HepG2 (cell line): ENCODE data around the gene ATP2B2. TPM values are rescaled to one million over a fixed set of nuclear protein-coding genes. Genes with fewer than 3 reads are reported as not detected.
A peak's percentile ranks its signal among the peaks of the same experiment; 100 is the strongest.

Experiments used
- ATAC-seq: fragments of 200-7000 bp; cut with Tn5 transposase; 3 replicates; pipeline ENCODE4 v1.9.1; 2020; ENCODE audit warnings: mild to moderate bottlenecking, moderate library complexity
- BruUV-seq: library from RNA; stranded (reverse); fragments of 400-500 nt; replicated peaks from 2 replicates; lab custom pipeline; 2021; lab: Mats Ljungman, UMichigan
- CTCF ChIA-PET: fragments of 300-600 bp; formaldehyde crosslinking; extraction: SDS; loops from one replicate; lab custom pipeline; 2021; ENCODE audit warnings: low total read pairs, inconsistent platforms, low intra/inter-chr PET ratio; lab: Yijun Ruan, JAX
- POLR2A ChIA-PET: fragments of 350-600 bp; sonication (Branson Sonifier 250); formaldehyde crosslinking; loops from one replicate; lab custom pipeline; 2020; ENCODE audit warnings: antibody characterized with exemption, inconsistent platforms; lab: Yijun Ruan, JAX
- DNase-seq: peaks from one replicate; pipeline ENCODE4 v3.0.0-alpha.2; 2015; ENCODE audit warnings: low spot score
- FAIRE-seq: peaks from 3 replicates; lab custom pipeline; 2011; peaks lifted over from hg19 to GRCh38; lab: Jason Lieb, UNC
- H2AFZ ChIP-seq: one replicate; pipeline ENCODE4 v1.6.1; 2011; ENCODE audit warnings: low read length, inconsistent platforms
- H3K27ac ChIP-seq: fragments of 300-600 bp; 3 replicates; pipeline ENCODE4 v1.8.0; 2011; ENCODE audit warnings: mixed run types, mild to moderate bottlenecking, mixed read lengths, low read length, inconsistent platforms; ENCODE audit not compliant: insufficient read depth; ENCODE audit errors: extremely low read length
- H3K27me3 ChIP-seq, 2 experiments: fragments of 200-600 bp in 1 of 2; 2 replicates in 1 of 2; 3 replicates in 1 of 2; pipeline versions ENCODE4 v1.6.0 to v1.8.0; 2011; ENCODE audit warnings: low read length in 2 of 2, mild to moderate bottlenecking in 2 of 2, moderate library complexity in 2 of 2, inconsistent platforms in 1 of 2; ENCODE audit not compliant: insufficient read depth in 2 of 2, control insufficient read depth in 1 of 2
- H3K36me3 ChIP-seq, 2 experiments: fragments of 200-600 bp in 1 of 2; replicated peaks in 1 of 2; 2 replicates in 1 of 2; 3 replicates in 1 of 2; pipeline versions ENCODE4 v1.5.1 to v1.8.0; 2011; ENCODE audit warnings: low read length in 2 of 2, inconsistent platforms in 1 of 2; ENCODE audit not compliant: insufficient read depth in 2 of 2, control insufficient read depth in 1 of 2
- H3K4me1 ChIP-seq: 2 replicates; pipeline ENCODE4 v1.5.1; 2012; ENCODE audit warnings: low read length, inconsistent platforms; ENCODE audit not compliant: insufficient read depth
- H3K4me2 ChIP-seq: 2 replicates; pipeline ENCODE4 v1.6.0; 2011; ENCODE audit warnings: low read depth, low read length, inconsistent platforms
- H3K4me3 ChIP-seq, 3 experiments: fragments of 200-600 bp in 1 of 3; sonication (generic), shearing (Covaris generic) in 1 of 3; replicated peaks in 1 of 3; 2 replicates each; pipeline ENCODE4 v1.5.1; 2011 to 2016; ENCODE audit warnings: low read length in 3 of 3, inconsistent platforms in 2 of 3, low read depth in 2 of 3, mild to moderate bottlenecking in 2 of 3, control low read depth in 1 of 3, mixed read lengths in 1 of 3; ENCODE audit not compliant: insufficient read depth in 1 of 3
- H3K79me2 ChIP-seq: one replicate; pipeline ENCODE4 v1.6.1; 2011; ENCODE audit warnings: low read length, inconsistent platforms; ENCODE audit not compliant: insufficient read depth
- H3K9ac ChIP-seq: 2 replicates; pipeline ENCODE4 v1.6.0; 2011; ENCODE audit warnings: mild to moderate bottlenecking, low read depth, low read length, inconsistent platforms; ENCODE audit not compliant: insufficient read depth
- H3K9me3 ChIP-seq: 2 replicates; pipeline ENCODE4 v1.5.1; 2012; ENCODE audit warnings: mild to moderate bottlenecking, low read length
- H4K20me1 ChIP-seq: 2 replicates; pipeline ENCODE4 v1.6.0; 2011; ENCODE audit warnings: inconsistent platforms, mild to moderate bottlenecking, low read length, moderate library complexity; ENCODE audit not compliant: insufficient read depth
- DMAP1 ChIP-seq: IDR thresholded peaks from 2 replicates; pipeline ENCODE4 v1.6.1; 2016
- GATA4 ChIP-seq: sonication (generic); IDR thresholded peaks from 2 replicates; pipeline ENCODE4 v1.6.1; 2016; ENCODE audit warnings: antibody characterized with exemption, low read depth, borderline replicate concordance
- NONO ChIP-seq, 2 experiments: fragments of 450-650 bp in 1 of 2; sonication (generic) in 1 of 2; formaldehyde crosslinking in 1 of 2; IDR thresholded peaks in 1 of 2; conservative IDR thresholded peaks in 1 of 2; 2 replicates each; pipeline versions ENCODE4 v1.6.1 to v1.8.0; 2017 to 2022; ENCODE audit warnings: mild to moderate bottlenecking in 1 of 2, missing genetic modification reagents in 1 of 2, moderate library complexity in 1 of 2
- PHF21A ChIP-seq: sonication (generic); formaldehyde crosslinking; IDR thresholded peaks from 2 replicates; pipeline ENCODE4 v1.5.0; 2020; ENCODE audit warnings: mild to moderate bottlenecking, missing genetic modification reagents
- ZNF253 ChIP-seq: sonication (generic); formaldehyde crosslinking; IDR thresholded peaks from 2 replicates; pipeline ENCODE4 v1.8.0; 2022; ENCODE audit warnings: mild to moderate bottlenecking, missing genetic modification reagents, borderline replicate concordance
- ZNF598 ChIP-seq: sonication (generic); formaldehyde crosslinking; IDR thresholded peaks from 2 replicates; pipeline ENCODE4 v1.5.1; 2020; ENCODE audit warnings: mild to moderate bottlenecking, missing genetic modification reagents, borderline replicate concordance
- ZNF773 ChIP-seq: sonication (generic); formaldehyde crosslinking; IDR thresholded peaks from 2 replicates; pipeline ENCODE4 v1.4.0; 2020; ENCODE audit warnings: missing genetic modification reagents, borderline replicate concordance
- ZNF792 ChIP-seq: IDR thresholded peaks from 2 replicates; pipeline ENCODE4 v1.6.1; 2016
- WGBS: methylation state at CpG from one replicate; pipeline ENCODE4 v1.1.6; 2017; ENCODE audit warnings: low lambda C conversion rate; 5-methylcytosine and 5-hydroxymethylcytosine counted together
- in situ Hi-C: cut with HindIII; loops from 2 replicates; pipeline ENCODE4 v1.10.0; 2017; ENCODE audit warnings: low pct_unique_long_range_greater_than_20kb; ENCODE audit not compliant: extremely low pct_ligation_motif_present
- intact Hi-C: fragments of 100-400 bp; cut with micrococcal nuclease; formaldehyde crosslinking; loops from one replicate; pipeline ENCODE4 v1.10.0; 2022; ENCODE audit not compliant: unreplicated experiment
- polyA plus RNA-seq, 8 experiments: library from polyadenylated mRNA; depleted of rRNA in 3 of 8; stranded (reverse) in 7 of 8; unstranded in 1 of 8; fragments of >200 nt; fragmentation: Illumina TruSeq in 4 of 8; extraction: Trizol in 4 of 8; gene quantifications; 2 replicates each; pipeline versions ENCODE4 v1.2.1 to v1.2.3, GENCODE V29; 2011 to 2016; ENCODE audit warnings: low read depth in 4 of 8, missing spikeins in 1 of 8, mixed read lengths in 1 of 8; ENCODE audit not compliant: insufficient read depth in 1 of 8
- total RNA-seq, 5 experiments: library from RNA; depleted of rRNA; stranded (reverse); fragments of >200 nt; fragmentation: Illumina TruSeq; extraction: Trizol; gene quantifications; 2 replicates each; pipeline ENCODE4 v1.2.3, GENCODE V29; 2016; ENCODE audit warnings: low read depth in 1 of 5
- TF ChIP-seq, protein P1 (sequence below): sonication (generic); formaldehyde crosslinking; IDR thresholded peaks from 2 replicates; pipeline ENCODE4 v1.5.0; 2020; ENCODE audit warnings: mild to moderate bottlenecking, missing genetic modification reagents, borderline replicate concordance
- TF ChIP-seq, protein P2 (sequence below): sonication (generic); formaldehyde crosslinking; IDR thresholded peaks from 2 replicates; pipeline ENCODE4 v1.9.0; 2021; ENCODE audit warnings: missing genetic modification reagents, borderline replicate concordance
- TF ChIP-seq, protein P3 (sequence below): sonication (generic); formaldehyde crosslinking; IDR thresholded peaks from 2 replicates; pipeline ENCODE4 v1.8.1; 2023; ENCODE audit warnings: missing genetic modification reagents, inconsistent platforms, borderline replicate concordance
- TF ChIP-seq, protein P4 (sequence below): sonication (generic); formaldehyde crosslinking; IDR thresholded peaks from 2 replicates; pipeline ENCODE4 v1.5.0; 2020; ENCODE audit warnings: mild to moderate bottlenecking, missing genetic modification reagents, moderate library complexity

The ATP2B2 gene
- total and polyA plus RNA-seq, 2 of the 13 experiments (the other 11 are each of a cell fraction or from before 2014, with no cell fraction given) = 1.5 to 2.3 TPM

DNA sequence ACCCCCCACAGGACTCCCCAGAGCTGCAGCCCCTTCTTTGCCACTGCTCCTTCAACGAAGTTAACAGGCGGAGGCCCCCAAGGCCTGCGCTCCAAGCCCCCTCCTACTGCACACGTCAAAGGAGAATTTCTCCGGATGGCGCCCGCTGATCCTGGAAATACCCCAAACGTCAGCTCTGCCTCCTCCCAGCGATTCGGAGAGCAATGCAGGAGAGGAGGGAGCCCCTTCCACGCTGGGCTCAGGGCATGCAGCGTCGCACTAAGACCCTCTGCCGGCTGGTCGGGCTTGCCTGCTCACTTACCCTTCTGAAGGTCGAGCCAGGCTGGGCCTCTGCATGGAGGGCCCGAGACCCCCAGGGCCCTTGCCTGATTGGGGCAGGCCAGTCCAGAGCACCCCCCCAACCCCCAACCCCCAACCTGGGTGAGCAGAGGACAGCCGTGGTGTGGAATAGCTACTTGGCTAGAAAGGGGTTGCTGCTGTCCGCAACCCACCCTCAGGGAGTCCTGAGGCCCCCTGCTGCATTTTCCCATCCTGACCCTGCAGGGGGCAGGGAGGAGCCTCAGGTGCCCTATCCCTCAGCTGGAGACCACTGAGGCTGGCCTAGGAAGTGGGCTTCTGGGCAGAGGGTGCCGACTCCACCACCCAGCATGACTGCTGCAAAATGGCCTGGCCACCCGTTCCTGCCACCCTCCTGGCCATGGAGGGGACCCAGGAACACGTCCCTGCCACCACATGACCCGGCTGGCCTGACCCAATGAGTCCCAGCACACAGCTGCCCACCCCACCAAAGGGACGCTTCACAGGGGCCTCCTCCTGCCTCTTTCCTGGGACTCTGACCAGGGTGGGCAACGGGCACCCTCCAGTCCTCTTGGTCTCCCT, 976 bp downstream of the ATP2B2 start:
- H3K4me3 ChIP-seq = peak overlapping the region; percentile 43 to 78 (median 62); a peak in 5 of 6 replicates
- peaks cover 91% of the 10 kb centered on the region for H3K4me1 ChIP-seq
- intact Hi-C loops = no loop called here
- H4K20me1 ChIP-seq = no peaks in the 10 kb centered on the region
- whole genome bisulfite sequencing = 74% methylated on average over 10 of the region's 25 CpGs
- POLR2A ChIA-PET = interaction anchor here (0.6 to 1.2 kb wide), 2 partner anchors 10 to 14 kb away, joined by 3 to 7 read pairs; no protein-coding TSS in a partner anchor
- H3K27ac ChIP-seq = peak overlapping the region; percentile 49
- DNase-seq = no peak
- H3K79me2 ChIP-seq = no peaks in the 10 kb centered on the region
- peak overlapping the region; percentile 77 for H3K4me2 ChIP-seq
- no peaks in the 10 kb centered on the region for H3K36me3 ChIP-seq
- H3K9ac ChIP-seq = peak overlapping the region; percentile 57
- CTCF ChIA-PET = no interaction called here
- no peak for ATAC-seq
- peaks cover 0 to 23% of the 10 kb centered on the region in 2 experiments; a peak in 2 of 5 replicates for H3K27me3 ChIP-seq
- no peak for FAIRE-seq
- in situ Hi-C loops = no loop called here
- no TSS peak for BruUV-seq
- no peak overlapping the region for H2AFZ ChIP-seq
- no peaks in the 10 kb centered on the region for H3K9me3 ChIP-seq
- TF ChIP-seq, protein P1, sequence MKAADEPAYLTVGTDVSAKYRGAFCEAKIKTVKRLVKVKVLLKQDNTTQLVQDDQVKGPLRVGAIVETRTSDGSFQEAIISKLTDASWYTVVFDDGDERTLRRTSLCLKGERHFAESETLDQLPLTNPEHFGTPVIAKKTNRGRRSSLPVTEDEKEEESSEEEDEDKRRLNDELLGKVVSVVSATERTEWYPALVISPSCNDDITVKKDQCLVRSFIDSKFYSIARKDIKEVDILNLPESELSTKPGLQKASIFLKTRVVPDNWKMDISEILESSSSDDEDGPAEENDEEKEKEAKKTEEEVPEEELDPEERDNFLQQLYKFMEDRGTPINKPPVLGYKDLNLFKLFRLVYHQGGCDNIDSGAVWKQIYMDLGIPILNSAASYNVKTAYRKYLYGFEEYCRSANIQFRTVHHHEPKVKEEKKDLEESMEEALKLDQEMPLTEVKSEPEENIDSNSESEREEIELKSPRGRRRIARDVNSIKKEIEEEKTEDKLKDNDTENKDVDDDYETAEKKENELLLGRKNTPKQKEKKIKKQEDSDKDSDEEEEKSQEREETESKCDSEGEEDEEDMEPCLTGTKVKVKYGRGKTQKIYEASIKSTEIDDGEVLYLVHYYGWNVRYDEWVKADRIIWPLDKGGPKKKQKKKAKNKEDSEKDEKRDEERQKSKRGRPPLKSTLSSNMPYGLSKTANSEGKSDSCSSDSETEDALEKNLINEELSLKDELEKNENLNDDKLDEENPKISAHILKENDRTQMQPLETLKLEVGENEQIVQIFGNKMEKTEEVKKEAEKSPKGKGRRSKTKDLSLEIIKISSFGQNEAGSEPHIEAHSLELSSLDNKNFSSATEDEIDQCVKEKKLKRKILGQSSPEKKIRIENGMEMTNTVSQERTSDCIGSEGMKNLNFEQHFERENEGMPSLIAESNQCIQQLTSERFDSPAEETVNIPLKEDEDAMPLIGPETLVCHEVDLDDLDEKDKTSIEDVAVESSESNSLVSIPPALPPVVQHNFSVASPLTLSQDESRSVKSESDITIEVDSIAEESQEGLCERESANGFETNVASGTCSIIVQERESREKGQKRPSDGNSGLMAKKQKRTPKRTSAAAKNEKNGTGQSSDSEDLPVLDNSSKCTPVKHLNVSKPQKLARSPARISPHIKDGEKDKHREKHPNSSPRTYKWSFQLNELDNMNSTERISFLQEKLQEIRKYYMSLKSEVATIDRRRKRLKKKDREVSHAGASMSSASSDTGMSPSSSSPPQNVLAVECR = peak; percentile 37; the same call in 1 of the 2 replicates
- TF ChIP-seq, protein P2, sequence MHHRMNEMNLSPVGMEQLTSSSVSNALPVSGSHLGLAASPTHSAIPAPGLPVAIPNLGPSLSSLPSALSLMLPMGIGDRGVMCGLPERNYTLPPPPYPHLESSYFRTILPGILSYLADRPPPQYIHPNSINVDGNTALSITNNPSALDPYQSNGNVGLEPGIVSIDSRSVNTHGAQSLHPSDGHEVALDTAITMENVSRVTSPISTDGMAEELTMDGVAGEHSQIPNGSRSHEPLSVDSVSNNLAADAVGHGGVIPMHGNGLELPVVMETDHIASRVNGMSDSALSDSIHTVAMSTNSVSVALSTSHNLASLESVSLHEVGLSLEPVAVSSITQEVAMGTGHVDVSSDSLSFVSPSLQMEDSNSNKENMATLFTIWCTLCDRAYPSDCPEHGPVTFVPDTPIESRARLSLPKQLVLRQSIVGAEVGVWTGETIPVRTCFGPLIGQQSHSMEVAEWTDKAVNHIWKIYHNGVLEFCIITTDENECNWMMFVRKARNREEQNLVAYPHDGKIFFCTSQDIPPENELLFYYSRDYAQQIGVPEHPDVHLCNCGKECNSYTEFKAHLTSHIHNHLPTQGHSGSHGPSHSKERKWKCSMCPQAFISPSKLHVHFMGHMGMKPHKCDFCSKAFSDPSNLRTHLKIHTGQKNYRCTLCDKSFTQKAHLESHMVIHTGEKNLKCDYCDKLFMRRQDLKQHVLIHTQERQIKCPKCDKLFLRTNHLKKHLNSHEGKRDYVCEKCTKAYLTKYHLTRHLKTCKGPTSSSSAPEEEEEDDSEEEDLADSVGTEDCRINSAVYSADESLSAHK (CRISPR knock-in tag) = no peak
- TF ChIP-seq ZNF773 (CRISPR knock-in tag) (no peak), ZNF598 (CRISPR knock-in tag) (peak; percentile 38; the same call in 1 of the 2 replicates), PHF21A (CRISPR knock-in tag) (no peak), ZNF253 (no peak), GATA4 (no peak), DMAP1 (CRISPR knock-in tag) (no peak), ZNF792 (CRISPR knock-in tag) (0 out of 2 replicates have a peak, but pooled peaks have one; percentile 8), NONO (IDR thresholded peaks at IDR 0.05) (no peak), NONO (CRISPR knock-in tag; conservative IDR thresholded peaks at IDR 0.05) (peak; percentile 37; the same call in 1 of the 2 replicates)
- TF ChIP-seq, protein P3, sequence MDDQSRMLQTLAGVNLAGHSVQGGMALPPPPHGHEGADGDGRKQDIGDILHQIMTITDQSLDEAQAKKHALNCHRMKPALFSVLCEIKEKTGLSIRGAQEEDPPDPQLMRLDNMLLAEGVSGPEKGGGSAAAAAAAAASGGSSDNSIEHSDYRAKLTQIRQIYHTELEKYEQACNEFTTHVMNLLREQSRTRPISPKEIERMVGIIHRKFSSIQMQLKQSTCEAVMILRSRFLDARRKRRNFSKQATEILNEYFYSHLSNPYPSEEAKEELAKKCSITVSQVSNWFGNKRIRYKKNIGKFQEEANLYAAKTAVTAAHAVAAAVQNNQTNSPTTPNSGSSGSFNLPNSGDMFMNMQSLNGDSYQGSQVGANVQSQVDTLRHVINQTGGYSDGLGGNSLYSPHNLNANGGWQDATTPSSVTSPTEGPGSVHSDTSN (CRISPR knock-in tag) = no peak
- TF ChIP-seq, protein P4, sequence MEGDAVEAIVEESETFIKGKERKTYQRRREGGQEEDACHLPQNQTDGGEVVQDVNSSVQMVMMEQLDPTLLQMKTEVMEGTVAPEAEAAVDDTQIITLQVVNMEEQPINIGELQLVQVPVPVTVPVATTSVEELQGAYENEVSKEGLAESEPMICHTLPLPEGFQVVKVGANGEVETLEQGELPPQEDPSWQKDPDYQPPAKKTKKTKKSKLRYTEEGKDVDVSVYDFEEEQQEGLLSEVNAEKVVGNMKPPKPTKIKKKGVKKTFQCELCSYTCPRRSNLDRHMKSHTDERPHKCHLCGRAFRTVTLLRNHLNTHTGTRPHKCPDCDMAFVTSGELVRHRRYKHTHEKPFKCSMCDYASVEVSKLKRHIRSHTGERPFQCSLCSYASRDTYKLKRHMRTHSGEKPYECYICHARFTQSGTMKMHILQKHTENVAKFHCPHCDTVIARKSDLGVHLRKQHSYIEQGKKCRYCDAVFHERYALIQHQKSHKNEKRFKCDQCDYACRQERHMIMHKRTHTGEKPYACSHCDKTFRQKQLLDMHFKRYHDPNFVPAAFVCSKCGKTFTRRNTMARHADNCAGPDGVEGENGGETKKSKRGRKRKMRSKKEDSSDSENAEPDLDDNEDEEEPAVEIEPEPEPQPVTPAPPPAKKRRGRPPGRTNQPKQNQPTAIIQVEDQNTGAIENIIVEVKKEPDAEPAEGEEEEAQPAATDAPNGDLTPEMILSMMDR (CRISPR knock-in tag) = peak; percentile 57
